HG02610 (cell line): Measurements from ENCODE around the gene GLI3.

Source experiments
- ATAC-seq: cut with Tn5 transposase; IDR thresholded peaks from one replicate; pipeline ENCODE4 v1.9.1; 2021; ENCODE audit warnings: mild to moderate bottlenecking, moderate library complexity; ENCODE audit not compliant: unreplicated experiment

Gene GLI3

DNA sequence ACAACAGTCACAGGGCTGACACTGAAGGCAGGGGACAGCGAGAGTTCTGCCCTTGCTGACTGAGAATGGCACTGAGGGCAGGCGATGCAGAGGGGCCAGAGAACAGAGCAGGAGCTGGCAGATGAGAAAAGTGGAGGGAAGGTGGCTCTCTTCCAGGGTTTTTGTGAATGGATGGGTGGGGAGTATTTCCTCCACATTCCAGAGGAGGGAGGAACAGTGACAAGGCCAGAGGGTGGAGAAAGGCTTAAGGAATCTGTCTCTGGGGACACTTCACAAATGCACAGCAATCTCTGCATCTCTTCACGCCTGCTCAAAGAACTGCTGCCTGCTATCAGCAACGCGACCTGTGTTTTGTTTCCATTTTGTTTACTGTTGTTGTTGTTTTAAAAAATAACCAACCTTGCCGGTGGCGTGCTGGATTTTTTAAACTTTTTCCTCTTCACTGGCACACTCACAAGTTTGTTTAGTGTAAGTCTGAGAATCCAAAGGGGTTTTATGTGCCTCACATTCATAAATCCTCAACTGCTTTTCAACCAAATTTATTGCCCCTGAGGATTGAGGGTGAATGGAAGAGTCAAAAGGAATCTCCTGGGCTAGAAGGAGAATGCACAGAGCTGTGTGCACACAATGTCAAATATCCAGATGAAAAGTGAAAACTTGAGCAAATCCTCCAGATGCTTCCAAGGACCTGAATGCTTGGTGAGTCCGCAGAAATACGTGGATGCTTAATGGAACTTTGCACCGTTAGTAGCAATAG lies 129.3 kb downstream of the GLI3 start:
- no peak for ATAC-seq

DNA sequence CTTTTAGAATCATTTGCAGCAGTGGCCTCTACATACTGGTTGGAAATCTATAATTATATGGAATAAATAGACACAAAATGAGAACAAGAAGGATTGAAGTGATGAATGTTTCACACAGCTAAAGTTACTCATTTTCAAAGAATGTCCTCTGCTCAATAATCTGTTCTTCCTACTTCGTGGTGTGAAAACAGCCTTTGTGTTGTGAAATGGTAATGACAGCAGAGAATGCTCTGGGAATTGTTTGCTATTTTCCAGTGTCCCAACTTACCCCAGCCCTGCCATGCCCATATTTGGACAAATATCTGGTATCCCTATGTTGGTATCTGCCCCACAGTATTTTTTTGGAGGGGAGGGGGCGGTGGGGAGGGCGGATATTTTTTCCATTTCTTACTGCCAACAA lies 130.4 kb downstream of the GLI3 start:
- ATAC-seq: no peak

DNA sequence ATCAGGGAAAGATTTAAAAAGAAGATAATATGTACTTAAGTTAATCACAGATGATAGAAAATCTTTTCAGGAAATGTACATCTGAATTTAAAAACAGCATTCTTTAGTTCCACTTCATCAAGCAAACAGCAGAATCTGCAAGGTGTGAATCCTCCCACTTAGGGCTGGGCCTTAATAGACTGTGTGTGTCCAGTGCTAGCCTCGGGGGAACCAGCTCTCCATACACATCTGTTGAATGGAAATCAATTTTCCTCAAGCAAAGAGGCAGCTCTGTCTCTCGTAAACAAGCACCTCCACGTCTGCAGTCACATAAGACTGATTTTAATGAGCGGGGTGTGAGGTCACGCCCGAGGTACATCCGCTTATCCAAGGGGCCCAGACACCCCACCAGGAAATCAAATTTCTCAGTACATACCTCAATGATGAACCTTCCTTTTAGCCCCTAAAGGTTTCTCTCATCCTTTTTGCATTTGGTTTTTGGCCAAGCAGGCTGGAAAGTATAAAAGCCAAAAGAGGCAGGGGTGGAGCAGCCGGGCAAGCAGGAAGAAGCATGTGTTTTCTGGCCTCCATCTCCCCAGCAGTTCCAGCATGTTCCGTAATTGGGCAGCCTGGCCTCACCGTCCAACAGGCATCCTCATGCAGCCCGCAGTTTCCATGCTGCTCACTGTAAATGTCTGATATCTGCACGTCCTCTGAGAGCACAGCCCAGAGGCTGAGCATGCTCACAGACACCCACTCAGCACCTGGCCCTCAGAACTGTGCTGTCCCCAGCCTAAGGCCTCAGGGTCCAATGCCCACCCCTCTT lies 131.3 kb downstream of the GLI3 start:
- no peak for ATAC-seq

GRCh38 chr7:42104694-42105093 lies 132.3 kb downstream of the GLI3 start:
- no peak for ATAC-seq

GRCh38 chr7:42104231-42104630 lies 132.8 kb downstream of the GLI3 start:
- no peak for ATAC-seq

DNA sequence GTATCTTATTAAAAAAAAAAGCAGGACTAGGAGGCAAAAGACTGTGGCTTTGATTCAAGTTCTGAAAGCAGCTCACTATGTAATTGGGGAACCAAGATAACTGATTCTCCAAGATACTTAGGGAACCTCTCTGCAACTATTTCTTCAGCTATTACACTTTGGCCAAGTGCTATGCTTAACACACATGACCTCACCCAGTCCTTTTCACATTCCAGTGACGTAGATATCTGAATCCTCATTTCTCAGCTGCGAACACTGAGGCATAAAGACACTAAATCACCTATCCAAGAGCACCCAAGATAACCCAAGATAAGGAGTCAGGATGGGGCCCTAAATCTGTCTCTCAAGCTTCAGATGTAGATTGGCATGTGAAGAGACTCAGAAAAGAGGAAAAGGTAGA lies 133.6 kb downstream of the GLI3 start:
- no peak for ATAC-seq

GRCh38 chr7:42103020-42103419 lies 134.0 kb downstream of the GLI3 start:
- no peak for ATAC-seq

GRCh38 chr7:42102301-42102700 lies 134.7 kb downstream of the GLI3 start:
- no peak for ATAC-seq

GRCh38 chr7:42100156-42100508 lies 136.9 kb downstream of the GLI3 start:
- ATAC-seq: no peak

DNA sequence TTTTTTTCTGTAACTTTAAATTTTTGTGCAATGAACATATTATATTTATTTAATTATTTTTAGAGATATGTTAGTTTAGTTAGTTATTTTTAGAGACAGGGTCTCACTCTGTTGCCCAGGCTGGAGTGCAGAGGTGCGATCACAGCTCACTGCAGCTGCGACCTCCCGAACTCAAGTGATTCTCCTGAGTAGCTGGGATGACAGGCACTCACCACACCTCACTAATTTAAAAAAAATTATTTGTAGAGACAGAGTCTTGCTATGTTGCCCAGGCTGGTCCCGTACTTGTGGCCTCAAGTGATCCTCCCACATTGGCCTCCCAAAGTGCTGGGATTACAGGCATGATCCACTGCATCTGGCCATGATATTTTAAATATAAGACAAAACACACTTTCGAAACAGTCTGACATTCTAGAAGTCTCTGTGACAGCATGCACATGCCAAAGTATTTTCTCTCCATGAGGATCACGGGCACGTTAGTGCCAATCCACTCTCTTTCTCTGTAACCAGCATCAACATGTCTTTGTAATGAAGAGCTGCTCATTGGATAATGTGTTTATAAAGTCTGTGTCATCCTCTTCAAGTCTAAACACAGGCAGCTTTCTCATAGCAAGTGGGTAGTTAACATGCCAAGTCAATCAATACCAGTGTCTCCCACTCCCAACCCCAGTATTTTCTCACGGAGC lies 137.4 kb downstream of the GLI3 start:
- ATAC-seq: no peak

- ATAC-seq: no peak
These were observed 137.9 kb downstream of the GLI3 start for GRCh38 chr7:42099066-42099465.

GRCh38 chr7:42097752-42098151 lies 139.3 kb downstream of the GLI3 start:
- no peak for ATAC-seq

- no peak for ATAC-seq
These were observed 140.1 kb downstream of the GLI3 start for GRCh38 chr7:42096681-42097561.

DNA sequence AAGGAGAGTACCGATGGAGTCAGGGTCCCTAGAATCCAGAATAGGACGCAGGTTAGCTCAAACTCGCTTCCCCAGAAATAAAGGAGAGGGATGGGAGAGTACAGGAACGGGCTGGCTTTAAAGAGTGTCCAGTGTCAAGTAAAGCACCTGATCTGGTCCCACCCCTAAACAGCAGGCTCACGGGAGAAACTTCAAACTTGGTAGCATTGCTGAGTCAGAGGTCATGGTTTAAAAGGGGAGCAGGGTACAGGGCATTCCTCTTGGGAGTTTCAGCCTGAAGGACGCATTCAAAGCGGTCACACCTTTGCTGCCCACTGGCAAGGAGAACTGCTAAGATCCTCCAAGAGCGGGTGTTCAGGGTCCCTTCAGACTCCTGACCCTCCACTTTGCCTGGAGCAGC lies 140.7 kb downstream of the GLI3 start:
- no peak for ATAC-seq

DNA sequence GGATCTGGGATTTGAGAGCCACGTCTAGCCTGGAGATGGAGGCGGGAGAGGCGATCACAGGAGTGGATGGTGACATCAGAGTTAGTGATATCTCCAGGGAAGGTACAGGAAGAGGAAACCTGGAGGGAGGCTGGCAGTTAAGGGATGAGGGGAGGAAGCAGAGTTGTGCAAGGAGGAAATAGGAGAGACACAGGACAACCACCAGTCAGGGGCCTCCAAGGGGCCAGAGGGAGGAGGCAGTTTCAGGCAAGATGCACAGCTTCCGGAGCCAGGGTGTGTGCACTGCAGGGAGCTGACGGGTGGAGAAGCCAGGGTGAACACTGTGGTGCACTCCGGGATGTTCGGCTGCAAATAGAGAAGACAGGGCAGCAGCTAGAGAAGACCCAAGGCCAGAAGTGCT lies 141.2 kb downstream of the GLI3 start:
- no peak for ATAC-seq

DNA sequence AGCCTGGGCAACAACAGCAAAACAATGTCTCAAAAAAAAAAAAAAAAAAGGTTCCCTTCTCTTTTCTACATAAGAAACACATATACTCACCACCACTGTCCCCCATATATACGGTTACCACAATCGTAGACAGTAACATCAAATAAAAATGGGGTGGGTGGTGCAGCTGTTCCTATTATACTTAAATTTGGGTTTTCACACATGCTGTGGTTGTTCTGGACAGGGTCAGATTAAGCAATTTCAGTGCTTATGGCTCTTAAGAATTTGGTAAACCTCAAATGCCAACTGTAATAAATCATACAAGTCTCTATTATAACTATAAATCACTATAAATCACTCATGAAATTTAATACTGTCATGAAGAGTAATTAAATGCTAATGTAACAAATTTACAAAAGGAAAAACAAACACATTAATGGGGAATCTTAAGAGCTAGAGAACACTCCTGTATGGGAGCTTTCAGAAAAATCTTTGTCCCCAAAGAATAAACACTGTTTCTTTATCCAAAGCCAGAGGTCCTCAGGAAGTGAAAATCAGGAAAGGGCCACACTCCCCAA lies 143.6 kb downstream of the GLI3 start:
- ATAC-seq: no peak

GRCh38 chr7:42091461-42092291 lies 145.3 kb downstream of the GLI3 start:
- ATAC-seq: no peak

GRCh38 chr7:42090806-42091205 lies 146.2 kb downstream of the GLI3 start:
- ATAC-seq: no peak

DNA sequence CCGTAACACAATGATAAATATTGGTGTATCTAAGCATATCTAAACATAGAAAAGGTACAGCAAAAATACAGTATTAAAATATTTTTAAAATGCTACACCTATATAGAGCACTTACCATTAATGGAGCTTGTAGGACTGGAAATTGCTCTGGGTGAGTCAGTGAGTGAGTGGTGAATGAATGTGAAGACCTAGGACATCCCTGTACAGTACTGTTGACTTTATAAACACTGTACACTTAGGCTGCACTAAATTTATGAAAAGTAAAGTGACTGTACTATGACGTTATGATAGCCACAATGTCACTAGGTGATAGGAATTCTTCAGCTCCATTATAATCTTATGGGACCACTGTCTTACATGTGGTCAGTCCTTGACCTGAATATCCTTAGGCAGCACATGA lies 147.0 kb downstream of the GLI3 start:
- ATAC-seq: no peak

DNA sequence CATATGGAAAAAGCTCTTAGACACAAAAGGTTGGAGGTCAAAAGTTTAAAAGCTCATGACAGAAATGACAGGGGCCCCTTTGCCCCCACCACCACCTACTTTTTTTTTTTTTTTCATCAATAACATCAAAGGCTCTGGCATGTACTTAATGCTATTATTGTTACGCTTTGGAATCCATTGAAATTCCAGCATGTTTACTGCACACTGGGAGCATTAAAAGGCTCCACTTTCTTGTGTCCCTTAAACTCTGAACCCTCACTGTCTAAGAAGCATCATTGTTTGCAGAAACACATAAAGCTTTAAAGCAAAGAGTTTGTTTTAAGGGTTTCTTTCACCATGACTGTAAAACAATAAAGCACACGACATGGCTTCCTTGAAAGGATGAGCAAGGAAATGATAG lies 149.4 kb downstream of the GLI3 start:
- no peak for ATAC-seq
